Activated CD8-positive, alpha-beta T cell treated with anti-CD3 and anti-CD28 coated beads for 36 hours (primary cell): ENCODE results near the gene ADARB1. TPM values are rescaled to one million over a fixed set of nuclear protein-coding genes. Genes with fewer than 3 reads are reported as not detected.

ENCODE experiments used
- ATAC-seq: fragments of 200-7000 bp; cut with Tn5 transposase; one replicate; pipeline ENCODE4 v1.10.0; 2021; ENCODE audit warnings: mild to moderate bottlenecking, moderate library complexity
- CTCF ChIA-PET: fragments of 350-600 bp; sonication (Branson Sonifier 250); formaldehyde crosslinking; loops from one replicate; lab custom pipeline; 2021; ENCODE audit warnings: antibody characterized with exemption; lab: Charles Lee
- POLR2A ChIA-PET: fragments of 350-600 bp; sonication (Branson Sonifier 250); formaldehyde crosslinking; loops from one replicate; lab custom pipeline; 2021; ENCODE audit warnings: antibody characterized with exemption; lab: Charles Lee
- DNase-seq: peaks from one replicate; pipeline ENCODE4 v3.0.0-alpha.2; 2020
- H3K27ac Mint-ChIP-seq: one replicate; pipeline ENCODE4 v1.8.0; 2021; ENCODE audit warnings: mild to moderate bottlenecking, mixed read lengths
- H3K27me3 Mint-ChIP-seq: one replicate; pipeline ENCODE4 v1.8.0; 2021; ENCODE audit warnings: mixed read lengths
- H3K36me3 Mint-ChIP-seq: one replicate; pipeline ENCODE4 v1.8.0; 2021; ENCODE audit warnings: low read depth, mixed read lengths
- H3K4me1 Mint-ChIP-seq: one replicate; pipeline ENCODE4 v1.8.0; 2021; ENCODE audit warnings: low read depth, mixed read lengths
- H3K4me3 Mint-ChIP-seq: one replicate; pipeline ENCODE4 v1.8.0; 2021; ENCODE audit warnings: mild to moderate bottlenecking, moderate library complexity, mixed read lengths
- H3K9me3 Mint-ChIP-seq: one replicate; pipeline ENCODE4 v1.8.0; 2021; ENCODE audit warnings: mixed read lengths
- CTCF ChIP-seq: fragments of 200-600 bp; IDR thresholded peaks from one replicate; pipeline ENCODE4 v1.8.0; 2022; ENCODE audit warnings: antibody characterized with exemption, mild to moderate bottlenecking
- intact Hi-C: fragments of 100-400 bp; cut with micrococcal nuclease; formaldehyde crosslinking; loops from one replicate; pipeline ENCODE4 v1.10.0; 2022
- total RNA-seq, 2 experiments: library from RNA; stranded (reverse); gene quantifications; one replicate each; pipeline ENCODE4 v1.2.3, GENCODE V29; 2021

The ADARB1 gene
- total RNA-seq, 2 experiments from 2014 or later = 36.2 to 37.1 TPM

GRCh38 chr21:45115141-45115540, 40.8 kb downstream of the ADARB1 start:
- peaks cover 40% of the 10 kb centered on the region for H3K4me1 Mint-ChIP-seq
- no peaks in the 10 kb centered on the region for H3K27me3 Mint-ChIP-seq
- ChIA-PET CTCF (interaction anchor here (1.3 to 6.7 kb wide), 6 partner anchors 10 to 29 kb away, joined by 3 to 57 read pairs (median 4); no protein-coding TSS in a partner anchor), POLR2A (interaction anchor here (1.0 kb wide), 1 partner anchor 10 kb away, joined by 3 read pairs; no protein-coding TSS in a partner anchor)
- DNase-seq = no peak
- H3K27ac Mint-ChIP-seq = no peak overlapping the region
- H3K4me3 Mint-ChIP-seq = no peak overlapping the region
- H3K9me3 Mint-ChIP-seq = no peaks in the 10 kb centered on the region
- no peak for TF ChIP-seq CTCF
- peaks cover 7% of the 10 kb centered on the region for H3K36me3 Mint-ChIP-seq
- ATAC-seq = no peak
- intact Hi-C loops = no loop called here

GRCh38 chr21:45116066-45116465, 41.7 kb downstream of the ADARB1 start:
- DNase-seq (no peak), ATAC-seq (no peak)
- Mint-ChIP-seq H3K4me1 (peaks cover 31% of the 10 kb centered on the region), H3K27ac (no peak overlapping the region), H3K36me3 (peaks cover 7% of the 10 kb centered on the region), H3K4me3 (no peak overlapping the region), H3K9me3 (no peaks in the 10 kb centered on the region), H3K27me3 (no peaks in the 10 kb centered on the region)
- no peak for TF ChIP-seq CTCF
- CTCF ChIA-PET = interaction anchor here (1.5 to 6.7 kb wide), 3 partner anchors 12 to 22 kb away, joined by 5 to 57 read pairs (median 39); no protein-coding TSS in a partner anchor
- POLR2A ChIA-PET = no interaction called here
- intact Hi-C loops = no loop called here

GRCh38 chr21:45117314-45117713, 42.9 kb downstream of the ADARB1 start:
- no peaks in the 10 kb centered on the region for H3K9me3 Mint-ChIP-seq

GRCh38 chr21:45118099-45118498, 43.7 kb downstream of the ADARB1 start:
- Mint-ChIP-seq H3K27ac (no peak overlapping the region), H3K36me3 (peaks cover 7% of the 10 kb centered on the region), H3K9me3 (no peaks in the 10 kb centered on the region), H3K27me3 (no peaks in the 10 kb centered on the region), H3K4me3 (no peak overlapping the region), H3K4me1 (peaks cover 15% of the 10 kb centered on the region)
- intact Hi-C loops = no loop called here
- ChIA-PET CTCF (interaction anchor here (1.0 to 6.7 kb wide), 4 partner anchors 10 to 168 kb away, joined by 3 to 57 read pairs (median 23); no protein-coding TSS in a partner anchor), POLR2A (no interaction called here)
- DNase-seq = no peak
- ATAC-seq = no peak
- no peak for TF ChIP-seq CTCF

More at GRCh38 chr21:45117314-45117713, 42.9 kb downstream of the ADARB1 start:
- H3K4me3 Mint-ChIP-seq = no peak overlapping the region
- H3K4me1 Mint-ChIP-seq = peaks cover 19% of the 10 kb centered on the region
- DNase-seq (no peak), ATAC-seq (no peak)
- ChIA-PET POLR2A (no interaction called here), CTCF (interaction anchor here (1.0 to 6.7 kb wide), 5 partner anchors 11 to 168 kb away, joined by 3 to 57 read pairs (median 7); no protein-coding TSS in a partner anchor)
- no peaks in the 10 kb centered on the region for H3K27me3 Mint-ChIP-seq
- H3K36me3 Mint-ChIP-seq = peaks cover 7% of the 10 kb centered on the region
- no peak overlapping the region for H3K27ac Mint-ChIP-seq
- TF ChIP-seq CTCF = no peak
- intact Hi-C loops = no loop called here

- ChIA-PET POLR2A (no interaction called here), CTCF (interaction anchor here (1.0 to 6.7 kb wide), 4 partner anchors 9 to 170 kb away, joined by 3 to 57 read pairs (median 22); no protein-coding TSS in a partner anchor)
- H3K27me3 Mint-ChIP-seq = no peaks in the 10 kb centered on the region
- H3K4me1 Mint-ChIP-seq = peaks cover 14% of the 10 kb centered on the region
- H3K9me3 Mint-ChIP-seq = no peaks in the 10 kb centered on the region
- intact Hi-C loops = no loop called here
- DNase-seq = no peak
- ATAC-seq = no peak
- no peak overlapping the region for H3K27ac Mint-ChIP-seq
- no peak for TF ChIP-seq CTCF
- H3K4me3 Mint-ChIP-seq = no peak overlapping the region
- H3K36me3 Mint-ChIP-seq = peaks cover 7% of the 10 kb centered on the region
These were observed 45.4 kb downstream of the ADARB1 start for GRCh38 chr21:45119812-45120211.
